GM23248 (cell line): Measurements from ENCODE around the gene MACROD2.

Source experiments
- EZH2 ChIP-seq: fragments of 200-600 bp; sonication (generic); IDR thresholded peaks from 2 replicates; pipeline ENCODE4 v1.6.1; 2018; ENCODE audit warnings: antibody characterized with exemption, mild to moderate bottlenecking; ENCODE audit not compliant: insufficient read depth, poor library complexity, severe bottlenecking
- EZH2phosphoT487 ChIP-seq: fragments of 200-600 bp; sonication (generic); IDR thresholded peaks from 2 replicates; pipeline ENCODE4 v1.6.1; 2018; ENCODE audit warnings: antibody characterized with exemption, moderate library complexity, mild to moderate bottlenecking, low read depth; ENCODE audit not compliant: insufficient read depth

DNA sequence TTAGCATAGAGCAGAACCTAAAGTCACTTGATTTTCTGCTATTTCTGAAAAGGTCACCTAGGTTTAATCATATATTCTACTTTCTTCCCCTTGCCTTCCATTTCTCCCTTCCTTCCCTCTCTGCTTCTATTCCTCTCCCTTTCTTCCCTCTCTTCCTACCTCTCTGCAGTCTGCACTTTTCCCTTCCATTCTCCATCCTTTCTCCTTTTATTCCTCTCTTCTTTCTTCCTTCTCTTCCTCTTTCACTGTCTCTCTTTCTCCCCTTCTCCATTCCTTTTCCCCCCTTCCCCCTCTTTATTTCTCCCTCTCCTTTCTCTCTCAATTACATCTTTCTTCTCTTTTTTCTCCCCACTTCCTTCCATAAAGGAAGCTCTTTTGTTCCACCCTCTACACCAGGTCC is 1391.9 kb downstream of the MACROD2 start:
- TF ChIP-seq EZH2 = no peak
- no peak for TF ChIP-seq EZH2phosphoT487
